Effector CD8-positive, alpha-beta T cell (primary cell): ENCODE data around the gene CTNND2.
"Not testable (repeated sequence)": the region's sequence is repeated elsewhere in the genome, so short reads cannot be mapped to it uniquely, and the experiment has no call there.

ENCODE experiments used
- DNase-seq: peaks from one replicate; lab custom pipeline; 2025; lab: John Stamatoyannopoulos, UW

Gene CTNND2

GRCh38 chr5:11679676-11680075, 224.6 kb downstream of the CTNND2 start:
- DNase-seq, result no peak

GRCh38 chr5:11675184-11675583, 229.1 kb downstream of the CTNND2 start:
- DNase-seq, result no peak

GRCh38 chr5:11672385-11673085, 231.7 kb downstream of the CTNND2 start:
- no peak for DNase-seq

GRCh38 chr5:11658376-11658775, 245.9 kb downstream of the CTNND2 start:
- no peak for DNase-seq

GRCh38 chr5:11656916-11657315, 247.3 kb downstream of the CTNND2 start:
- DNase-seq, result no peak

- DNase-seq, result no peak
These were observed 248.6 kb downstream of the CTNND2 start for GRCh38 chr5:11655681-11656080.

- DNase-seq, result no peak
These were observed 253.3 kb downstream of the CTNND2 start for GRCh38 chr5:11650936-11651335.

GRCh38 chr5:11646141-11646540, 258.1 kb downstream of the CTNND2 start:
- DNase-seq, result no peak

- no peak for DNase-seq
These were observed 261.8 kb downstream of the CTNND2 start for GRCh38 chr5:11642438-11642837.

- DNase-seq, result no peak
These were observed 263.9 kb downstream of the CTNND2 start for GRCh38 chr5:11640158-11640873.

- no peak for DNase-seq
These were observed 281.5 kb downstream of the CTNND2 start for GRCh38 chr5:11622785-11623184.

- DNase-seq, result no peak
These were observed 284.1 kb downstream of the CTNND2 start for GRCh38 chr5:11620172-11620571.

GRCh38 chr5:11619339-11620024, 284.8 kb downstream of the CTNND2 start:
- no peak for DNase-seq

GRCh38 chr5:11617080-11617479, 287.2 kb downstream of the CTNND2 start:
- DNase-seq, result no peak

- DNase-seq, result not testable (repeated sequence)
These were observed 287.6 kb downstream of the CTNND2 start for GRCh38 chr5:11616624-11617023.

GRCh38 chr5:11611011-11611410, 293.2 kb downstream of the CTNND2 start:
- DNase-seq, result no peak

GRCh38 chr5:11609570-11610303, 294.5 kb downstream of the CTNND2 start:
- no peak for DNase-seq

GRCh38 chr5:11608530-11608929, 295.7 kb downstream of the CTNND2 start:
- DNase-seq, result no peak

GRCh38 chr5:11607944-11608483, 296.2 kb downstream of the CTNND2 start:
- no peak for DNase-seq

- DNase-seq, result no peak
These were observed 301.9 kb downstream of the CTNND2 start for GRCh38 chr5:11602298-11602697.

- no peak for DNase-seq
These were observed 304.7 kb downstream of the CTNND2 start for GRCh38 chr5:11599499-11599898.

GRCh38 chr5:11596657-11597071, 307.6 kb downstream of the CTNND2 start:
- DNase-seq, result no peak
